GM21825 (cell line): Measurements from ENCODE around the gene FBXL20.
"Not testable (repeated sequence)": the region's sequence is repeated elsewhere in the genome, so short reads cannot be mapped to it uniquely, and the experiment has no call there.

Source experiments
- ATAC-seq: cut with Tn5 transposase; IDR thresholded peaks from one replicate; pipeline ENCODE4 v1.9.1; 2021; ENCODE audit warnings: mild to moderate bottlenecking, moderate library complexity; ENCODE audit not compliant: unreplicated experiment

Gene FBXL20

GRCh38 chr17:39334008-39334744, 67.2 kb downstream of the FBXL20 start:
- not testable (repeated sequence) for ATAC-seq

GRCh38 chr17:39332092-39332491, 69.3 kb downstream of the FBXL20 start:
- ATAC-seq: no peak

- ATAC-seq: no peak
Observed at GRCh38 chr17:39328815-39329214, 72.6 kb downstream of the FBXL20 start.

- ATAC-seq: no peak
Observed at GRCh38 chr17:39327109-39327508, 74.3 kb downstream of the FBXL20 start.

GRCh38 chr17:39325528-39326240, 75.7 kb downstream of the FBXL20 start:
- no peak for ATAC-seq

- no peak for ATAC-seq
Observed at GRCh38 chr17:39318636-39319035, 82.8 kb downstream of the FBXL20 start.

GRCh38 chr17:39306509-39307212, 94.8 kb downstream of the FBXL20 start:
- no peak for ATAC-seq

- ATAC-seq: no peak
Observed at GRCh38 chr17:39305978-39306377, 95.4 kb downstream of the FBXL20 start.

GRCh38 chr17:39304188-39304587, 97.2 kb downstream of the FBXL20 start:
- no peak for ATAC-seq

GRCh38 chr17:39294060-39294459, 107.4 kb downstream of the FBXL20 start:
- ATAC-seq: no peak

- ATAC-seq: not testable (repeated sequence)
Observed at GRCh38 chr17:39292546-39292945, 108.9 kb downstream of the FBXL20 start.

- ATAC-seq: not testable (repeated sequence)
Observed at GRCh38 chr17:39286513-39286912, 114.9 kb downstream of the FBXL20 start.

GRCh38 chr17:39284685-39285084, 116.7 kb downstream of the FBXL20 start:
- no peak for ATAC-seq

- no peak for ATAC-seq
Observed at GRCh38 chr17:39283896-39284295, 117.5 kb downstream of the FBXL20 start.

- ATAC-seq: no peak
Observed at GRCh38 chr17:39283098-39283497, 118.3 kb downstream of the FBXL20 start.

GRCh38 chr17:39281806-39282205, 119.6 kb downstream of the FBXL20 start:
- ATAC-seq: no peak

- not testable (repeated sequence) for ATAC-seq
Observed at GRCh38 chr17:39278246-39278645, 123.2 kb downstream of the FBXL20 start.

GRCh38 chr17:39277110-39277509, 124.3 kb downstream of the FBXL20 start:
- ATAC-seq: no peak

GRCh38 chr17:39276113-39276512, 125.3 kb downstream of the FBXL20 start:
- ATAC-seq: no peak

- no peak for ATAC-seq
Observed at GRCh38 chr17:39271546-39271945, 129.9 kb downstream of the FBXL20 start.

- ATAC-seq: no peak
Observed at GRCh38 chr17:39270923-39271322, 130.5 kb downstream of the FBXL20 start.

- ATAC-seq: no peak
Observed at GRCh38 chr17:39264119-39264518, 137.3 kb downstream of the FBXL20 start.
